Fibroblast of skin of right biceps (primary cell): ENCODE measurements around the gene SP140L.
A peak's percentile ranks its signal among the peaks of the same experiment; 100 is the strongest.
"Not testable (repeated sequence)": the region's sequence is repeated elsewhere in the genome, so short reads cannot be mapped to it uniquely, and the experiment has no call there.

Experiments used
- DNase-seq: peaks from one replicate; pipeline ENCODE4 v3.0.0-alpha.2; 2013

SP140L gene

DNA sequence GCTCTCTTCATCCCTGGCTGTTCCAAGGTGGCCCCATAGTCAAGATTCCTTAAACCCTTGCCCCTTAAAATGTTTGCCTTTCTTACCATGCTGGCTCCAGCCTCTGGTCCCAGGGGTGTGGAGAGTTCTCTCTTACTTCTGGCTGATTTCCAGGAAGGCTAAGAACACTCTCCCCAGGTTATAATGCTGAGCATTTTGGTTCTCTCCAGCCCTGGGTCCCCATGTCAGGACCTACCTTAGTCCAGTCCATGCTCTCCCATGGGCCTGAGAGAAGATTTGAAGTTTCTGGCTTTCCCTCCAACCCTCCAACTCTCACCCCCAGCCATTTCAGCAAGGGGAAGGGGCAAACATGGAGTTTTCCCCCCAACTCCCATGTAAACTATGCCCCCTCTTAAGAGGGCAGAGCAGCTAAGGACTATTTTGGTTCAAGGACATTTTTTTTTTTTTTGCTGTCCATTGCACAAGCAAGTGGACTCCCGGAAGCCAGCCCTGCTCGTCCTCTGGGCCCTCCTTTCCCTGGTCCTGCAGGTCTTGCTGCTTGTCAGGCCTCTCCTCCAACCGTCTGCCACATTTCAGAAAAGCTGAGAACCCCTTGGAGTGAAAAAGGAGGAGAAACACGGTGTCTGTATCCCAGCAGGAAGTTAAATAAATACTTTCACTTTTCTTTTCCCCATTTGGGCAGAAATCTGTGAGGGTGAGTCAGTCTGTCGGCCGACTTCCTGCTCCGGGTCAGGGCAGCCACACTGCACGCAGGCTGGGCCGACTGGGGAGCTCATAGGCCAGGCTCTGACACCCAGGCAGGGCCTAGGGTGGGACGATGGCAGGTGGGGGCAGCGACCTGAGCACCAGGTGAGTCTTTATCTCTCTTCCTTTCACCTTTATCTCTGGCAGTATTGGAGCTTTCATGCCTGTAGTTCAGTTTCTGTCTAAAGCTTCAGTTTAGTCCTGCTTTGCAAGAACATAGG lies at the start of gene SP140L:
TSS of gene SP140L (plus strand) at position 741 of the 965 bp plus-strand sequence. CDS start at position 818, 77 bp downstream.
- peak; percentile 80 for DNase-seq

DNA sequence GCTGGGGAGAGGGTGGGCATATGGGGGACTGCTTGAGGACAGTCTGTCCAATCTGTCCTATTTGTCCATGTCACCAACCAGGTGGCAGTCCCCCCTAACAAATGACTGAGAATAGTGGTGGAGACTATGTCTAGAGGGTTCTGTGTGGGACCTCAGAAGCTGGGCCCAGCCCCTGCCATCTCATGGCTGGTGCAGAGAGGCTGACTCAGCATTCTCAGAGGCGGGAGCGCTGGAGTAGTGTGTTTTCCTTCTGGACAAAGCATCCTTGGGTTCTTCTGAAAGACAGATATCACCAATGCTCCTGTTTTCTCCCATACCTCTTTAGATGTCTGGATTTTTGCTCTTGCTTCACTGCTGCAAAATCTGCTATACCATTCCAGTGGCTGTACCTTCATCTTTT lies 44.1 kb upstream of the SP140L start:
- DNase-seq = no peak

DNA sequence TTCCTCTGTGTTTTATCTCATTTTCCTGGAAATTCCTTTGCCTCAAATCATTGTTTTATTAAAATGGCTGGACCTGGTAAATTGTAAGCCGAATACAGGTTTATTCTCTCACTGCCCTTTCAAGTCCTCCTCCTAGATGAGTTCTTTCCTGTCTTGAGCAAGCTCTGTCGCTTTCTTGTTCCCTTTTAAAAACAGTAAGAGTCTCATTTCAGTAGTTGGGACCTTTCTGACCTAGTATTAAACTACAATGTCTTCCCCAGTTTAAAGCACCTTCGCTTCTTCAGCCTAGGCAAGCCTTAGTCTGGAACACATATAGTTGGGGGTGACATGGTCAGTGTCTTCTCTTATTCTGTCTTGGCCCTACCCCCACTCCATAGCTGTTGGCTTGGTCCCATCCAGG lies 40.9 kb upstream of the SP140L start:
- DNase-seq = no peak

DNA sequence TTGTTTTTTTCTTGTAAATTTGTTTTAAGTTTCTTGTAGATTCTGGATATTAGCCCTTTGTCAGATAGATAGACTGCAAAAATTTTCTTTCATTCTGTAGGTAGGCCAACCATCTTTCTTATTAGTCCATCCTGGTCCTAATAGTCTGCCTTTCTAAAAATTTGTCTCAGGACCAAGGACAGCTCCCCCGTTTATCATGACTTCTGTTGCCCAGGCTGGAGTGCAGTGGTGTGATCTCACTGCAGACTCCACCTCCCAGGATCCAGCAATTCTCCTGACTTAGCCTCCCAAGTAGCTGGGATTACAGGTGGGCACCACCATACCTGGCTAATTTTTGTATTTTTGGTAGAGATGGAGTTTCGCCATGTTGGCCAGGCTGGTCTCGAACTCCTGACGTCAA lies 37.7 kb upstream of the SP140L start:
- peak; percentile 18 for DNase-seq

DNA sequence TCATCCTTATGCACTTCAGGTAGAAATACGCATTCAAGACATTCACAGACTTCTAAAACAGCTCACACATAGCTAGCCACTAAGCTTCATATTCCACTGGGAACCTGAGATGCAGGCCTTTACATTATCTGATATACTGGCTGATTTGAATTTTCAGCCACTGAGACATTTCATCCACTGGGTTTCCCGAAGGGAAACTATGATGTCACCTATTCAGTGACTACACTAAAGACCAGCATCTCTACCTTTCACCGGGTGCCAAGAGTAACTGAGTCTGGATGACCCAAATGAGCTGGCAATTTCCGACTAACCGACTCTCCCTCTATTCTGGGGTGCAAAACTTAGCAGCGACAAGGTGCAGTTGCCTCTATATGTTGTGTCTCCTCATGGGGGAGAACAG lies 31.8 kb upstream of the SP140L start:
- DNase-seq = no peak

DNA sequence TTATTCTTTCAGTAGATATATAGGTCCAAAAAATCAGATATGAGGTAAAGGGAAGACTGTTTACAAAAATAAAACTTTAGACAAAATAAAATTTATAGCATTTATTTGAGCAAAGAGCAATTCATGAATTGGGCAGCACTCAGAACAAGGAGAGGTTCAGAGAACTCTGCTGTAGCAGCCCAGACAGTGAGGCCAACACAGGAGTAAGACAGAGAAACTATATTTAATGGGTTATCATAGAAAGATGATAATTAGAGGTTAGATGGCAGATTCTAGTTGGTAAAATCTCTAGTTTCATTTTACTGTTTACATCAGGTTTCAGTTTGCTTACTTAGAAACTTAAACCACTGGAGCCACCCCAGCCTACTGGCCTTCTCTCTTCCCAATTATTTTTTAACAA lies 30.1 kb upstream of the SP140L start:
- no peak for DNase-seq

DNA sequence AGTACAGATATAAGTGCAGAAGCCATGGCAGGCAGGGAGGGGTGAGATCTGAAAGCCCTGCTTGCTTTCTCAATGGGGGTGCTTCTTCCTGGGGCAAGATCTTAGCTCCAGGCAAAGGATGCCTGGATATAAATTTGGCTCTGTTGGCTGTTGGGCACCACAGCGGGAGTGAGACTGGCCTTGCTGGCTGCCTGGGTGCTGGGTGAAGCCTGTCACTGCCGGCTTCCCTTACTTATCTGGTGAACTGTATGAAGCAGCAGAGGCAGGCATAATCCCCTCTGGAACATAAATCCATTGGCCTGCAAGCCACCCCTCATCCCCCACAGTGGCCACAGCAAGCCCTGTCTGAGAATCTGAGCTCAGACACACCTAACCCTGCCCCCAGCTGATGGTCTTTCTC lies 27.4 kb upstream of the SP140L start:
- no peak for DNase-seq

DNA sequence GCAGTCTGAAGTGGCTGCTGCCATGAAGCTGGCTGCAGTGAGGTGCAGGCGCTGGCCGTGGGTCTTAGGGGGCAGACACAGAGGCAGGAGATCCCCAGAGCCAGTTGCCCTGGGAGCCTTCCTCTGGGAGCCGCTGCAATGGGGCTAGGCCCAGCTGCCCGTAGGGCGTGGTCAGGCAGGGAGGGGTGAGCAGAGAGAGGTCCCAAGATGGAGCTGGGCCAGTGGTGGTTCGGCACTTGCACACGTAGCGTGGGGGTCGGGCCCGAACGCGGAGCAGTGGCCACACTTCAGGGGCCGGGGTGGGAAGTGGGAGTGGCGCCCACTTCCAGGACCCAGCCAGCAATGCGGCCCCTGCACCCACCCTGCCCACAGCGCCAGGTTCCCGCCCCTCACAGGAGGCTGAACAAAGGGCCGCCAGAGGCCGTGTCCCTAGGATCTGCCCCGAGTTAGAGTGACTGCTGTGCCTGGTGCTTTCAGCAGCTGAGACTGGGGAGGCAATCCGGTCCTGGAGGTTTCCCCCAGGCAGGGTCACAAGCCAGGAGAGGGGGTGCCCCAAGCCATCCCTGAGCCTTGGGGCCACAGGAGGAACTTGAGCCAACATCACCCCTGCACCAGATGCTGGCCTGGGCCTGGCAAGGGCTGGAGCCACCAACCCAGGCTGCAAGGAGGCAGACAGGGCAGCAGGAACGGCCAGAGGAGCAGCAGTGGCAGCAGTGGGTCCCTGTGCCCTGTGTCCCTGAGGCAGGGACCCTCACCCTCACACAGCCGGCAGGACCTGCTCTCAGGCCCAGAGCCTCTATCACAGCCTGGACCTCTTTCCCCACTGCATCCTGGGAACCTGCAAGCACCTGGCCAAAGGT lies 21.3 kb upstream of the SP140L start:
- no peak for DNase-seq

DNA sequence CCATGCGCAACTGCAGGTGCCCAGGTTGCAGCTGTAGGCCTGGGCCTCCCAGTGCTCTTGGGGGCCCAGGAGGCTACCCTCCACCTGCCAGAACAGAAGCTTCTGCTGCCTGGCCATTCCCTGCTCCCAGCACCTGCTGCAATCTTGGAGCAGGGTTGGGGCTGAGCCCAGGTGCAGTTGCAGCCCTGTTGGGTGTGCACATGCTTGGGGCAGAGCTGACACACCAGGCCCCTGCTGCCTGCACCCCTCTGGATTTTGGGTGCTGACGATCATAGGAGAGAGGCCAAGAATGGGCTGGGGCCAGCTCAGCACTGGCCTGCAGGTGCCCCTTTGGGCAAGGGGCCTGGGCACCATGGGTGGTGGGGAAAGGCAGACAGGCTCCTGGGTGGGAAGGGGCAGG lies 20.5 kb upstream of the SP140L start:
- DNase-seq = no peak

DNA sequence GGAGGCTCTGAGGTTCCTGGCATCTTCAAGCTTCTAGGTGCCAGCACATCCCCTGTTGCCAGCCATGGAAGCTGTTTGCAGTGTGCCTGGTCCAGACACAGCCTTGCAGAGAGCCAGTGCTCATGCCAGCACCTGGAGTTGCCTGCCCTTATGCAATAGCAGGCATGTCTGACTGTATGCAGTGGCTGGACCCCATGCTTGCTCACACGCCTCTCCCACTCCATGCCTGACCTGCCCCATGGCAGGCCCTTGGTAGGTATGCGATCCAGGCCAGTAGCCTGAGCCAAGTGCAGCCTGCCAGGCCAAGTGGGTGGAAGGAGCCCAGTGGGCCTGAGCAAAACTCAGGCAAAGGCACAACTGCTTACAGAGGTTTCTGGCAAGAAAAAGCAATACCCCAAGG lies 19.5 kb upstream of the SP140L start:
- DNase-seq = no peak

DNA sequence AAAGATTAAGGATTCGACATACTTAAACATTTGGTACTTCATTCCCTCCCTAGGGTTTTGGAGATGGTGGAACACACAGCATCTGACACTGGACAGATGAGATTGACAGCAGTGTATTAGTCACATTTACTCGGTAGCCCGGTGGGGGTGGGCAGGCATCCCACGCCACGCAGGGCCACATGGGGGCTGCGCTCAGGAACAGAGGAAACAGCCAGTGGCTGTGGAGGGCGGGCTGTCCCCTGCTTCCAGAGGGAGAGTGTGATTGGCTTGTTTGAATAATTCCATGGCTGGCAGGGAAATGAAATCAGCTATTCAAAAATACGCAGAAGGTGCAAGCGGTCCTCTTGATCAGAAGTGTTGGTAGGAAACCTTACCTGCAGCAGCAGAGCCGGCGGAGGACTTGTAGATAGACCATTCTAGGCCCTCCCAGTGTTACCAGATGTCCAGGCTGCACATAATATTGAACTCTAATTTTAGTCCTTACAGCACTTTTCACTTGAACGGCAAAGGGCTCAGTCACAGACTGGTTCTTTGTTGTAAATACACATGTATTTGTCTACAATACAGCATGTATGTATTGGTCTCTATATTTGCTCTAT lies 18.5 kb upstream of the SP140L start:
- no peak for DNase-seq

DNA sequence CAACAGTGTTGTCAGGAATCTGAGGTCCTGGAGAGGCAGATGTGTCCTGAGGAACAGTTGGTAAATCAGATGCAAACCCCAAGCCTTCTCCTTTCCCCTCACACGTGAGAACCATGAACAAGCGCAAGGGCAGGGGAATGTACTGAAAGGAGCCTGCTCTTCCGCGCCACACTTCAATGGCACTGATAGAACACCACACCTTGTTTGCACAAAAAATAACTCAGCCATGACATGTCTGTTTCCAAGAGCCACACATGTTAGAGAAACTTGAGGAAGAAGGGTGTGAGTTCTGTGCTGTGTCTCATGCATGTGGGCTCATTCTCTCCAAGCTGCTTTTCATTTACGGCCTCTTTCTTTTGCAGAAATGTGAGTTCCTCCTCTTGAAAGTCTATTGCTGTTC lies 16.2 kb upstream of the SP140L start:
- not testable (repeated sequence) for DNase-seq

DNA sequence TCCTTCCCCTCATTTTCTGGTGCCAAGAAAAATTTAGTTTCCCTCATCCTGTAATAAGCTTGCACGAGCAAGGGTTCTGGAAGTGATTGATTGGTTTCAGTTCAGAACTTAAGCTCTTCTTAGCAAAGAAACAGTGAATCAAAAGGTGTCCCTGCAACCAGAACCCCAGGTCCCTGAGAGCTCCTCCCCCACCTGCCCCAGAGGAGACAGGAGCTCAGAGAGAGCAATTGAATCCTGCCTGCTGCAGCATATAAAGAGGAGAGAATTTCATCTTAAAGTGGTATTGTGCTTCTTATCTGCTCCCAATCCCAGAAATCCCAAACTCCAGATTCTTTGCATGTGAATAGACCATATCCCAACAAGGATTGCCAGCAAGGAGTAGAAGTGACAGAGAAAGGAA lies 15.4 kb upstream of the SP140L start:
- not testable (repeated sequence) for DNase-seq

DNA sequence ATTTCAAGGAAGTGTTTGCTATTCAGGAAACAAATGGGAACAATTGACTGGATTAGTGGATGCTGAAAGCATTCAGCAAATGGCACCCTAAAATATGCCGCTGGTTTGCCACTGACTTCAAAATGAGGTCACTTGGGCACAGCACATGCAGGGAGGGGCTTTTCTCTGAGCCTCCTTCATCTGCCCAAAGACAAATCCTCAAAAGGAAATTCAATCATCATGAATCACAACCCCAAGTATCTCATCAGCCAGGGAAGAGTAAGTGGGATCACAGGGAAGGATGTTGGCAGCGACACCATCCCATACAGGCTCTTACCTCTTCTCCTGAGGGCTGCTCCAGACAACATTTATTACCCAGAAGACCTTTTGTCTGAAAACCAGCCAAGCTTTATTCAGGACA lies 14.4 kb upstream of the SP140L start:
- DNase-seq = peak; percentile 53

DNA sequence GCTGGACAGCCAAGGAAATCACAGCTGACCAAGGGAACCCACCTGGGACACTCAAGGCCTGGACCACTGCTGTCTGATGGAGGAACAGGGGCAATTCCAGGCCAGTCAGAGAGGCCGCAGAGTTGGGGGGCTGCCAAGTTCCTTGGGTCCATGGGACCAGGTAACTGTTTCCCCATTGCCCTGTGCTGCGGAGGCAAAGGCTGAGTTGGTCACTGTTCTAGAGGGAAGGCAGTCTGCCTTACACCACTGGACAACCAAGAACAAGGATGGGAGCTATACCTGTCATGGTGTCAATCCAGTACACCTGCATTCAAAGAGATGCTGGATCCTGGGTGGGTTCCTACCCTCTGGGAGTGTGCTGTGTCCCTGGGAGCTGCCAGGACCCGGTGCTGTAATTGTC lies 9.6 kb upstream of the SP140L start:
- no peak for DNase-seq

DNA sequence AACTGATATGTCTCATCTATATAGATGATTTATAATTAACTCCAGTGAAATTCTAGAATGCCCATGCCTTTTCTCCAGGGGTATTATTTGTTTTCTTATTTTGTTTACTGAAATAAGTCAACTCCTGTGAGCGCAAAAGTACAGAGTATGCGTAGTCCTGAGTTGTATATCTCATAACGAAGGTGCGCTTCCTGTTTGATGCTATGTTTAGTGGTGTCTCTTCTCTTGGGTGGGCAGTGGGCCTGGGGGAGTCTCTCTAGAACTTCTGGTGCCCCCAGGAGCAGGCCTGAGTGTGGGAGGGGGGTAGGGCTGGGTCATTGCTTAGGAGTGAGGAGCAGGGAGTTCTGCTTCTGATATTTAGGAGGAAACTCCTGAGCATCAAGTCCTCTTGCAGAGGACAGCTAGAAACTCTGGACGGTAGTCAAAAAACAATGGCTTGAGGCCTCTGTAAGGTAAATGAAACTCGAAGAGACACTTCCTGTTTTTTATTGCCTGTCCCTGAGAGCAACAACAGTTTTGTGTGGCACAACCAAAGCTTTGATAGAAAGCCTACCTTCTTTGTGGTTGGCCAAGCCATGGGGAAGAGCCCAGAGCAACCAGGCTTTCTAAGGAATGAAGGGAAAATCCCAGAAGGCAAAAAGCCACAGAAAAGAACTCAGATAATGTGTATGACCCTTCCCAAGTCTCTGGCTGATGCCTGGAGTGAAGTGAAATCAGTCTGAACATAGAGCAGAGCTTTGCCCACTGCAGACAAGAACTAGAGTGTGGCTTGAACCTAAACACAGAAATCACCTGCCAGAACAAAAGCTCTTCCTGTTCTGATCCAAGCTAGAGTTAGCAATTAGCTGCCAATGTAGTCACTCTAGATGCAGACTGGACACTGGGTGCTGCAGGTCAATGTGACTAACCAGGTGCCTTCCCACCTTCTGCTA lies 8.5 kb upstream of the SP140L start:
- DNase-seq = no peak

DNA sequence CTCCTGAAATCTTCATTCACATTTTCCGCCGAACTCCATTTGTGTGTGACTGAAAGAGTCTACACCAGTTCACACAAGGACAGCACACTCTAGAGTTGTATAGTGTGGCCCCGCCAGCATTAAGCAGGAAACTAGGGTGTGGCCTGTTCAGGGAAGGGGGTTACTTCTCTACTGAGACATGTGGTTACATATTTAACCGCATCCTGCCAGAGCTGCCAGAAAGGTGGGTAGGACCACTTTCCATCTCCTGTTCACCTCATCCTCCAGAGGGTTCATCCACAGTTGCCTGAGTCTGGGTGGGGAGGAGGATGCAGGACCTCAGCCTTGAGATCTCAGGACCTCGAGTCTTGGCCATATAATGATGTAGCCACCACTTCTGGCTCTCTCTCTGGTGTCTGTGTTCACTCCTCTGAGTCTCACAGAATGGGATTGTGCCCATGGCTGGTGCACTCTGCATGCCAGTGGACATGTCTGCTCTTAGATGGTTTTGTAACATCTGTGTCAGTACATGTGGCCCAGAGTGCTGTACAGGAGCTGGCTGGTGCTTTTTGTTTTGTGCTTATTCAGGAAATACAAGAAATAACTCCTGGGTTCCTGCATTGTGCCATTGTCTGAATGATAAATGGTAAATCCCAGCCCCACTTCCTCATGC lies 7.7 kb upstream of the SP140L start:
- DNase-seq = no peak

DNA sequence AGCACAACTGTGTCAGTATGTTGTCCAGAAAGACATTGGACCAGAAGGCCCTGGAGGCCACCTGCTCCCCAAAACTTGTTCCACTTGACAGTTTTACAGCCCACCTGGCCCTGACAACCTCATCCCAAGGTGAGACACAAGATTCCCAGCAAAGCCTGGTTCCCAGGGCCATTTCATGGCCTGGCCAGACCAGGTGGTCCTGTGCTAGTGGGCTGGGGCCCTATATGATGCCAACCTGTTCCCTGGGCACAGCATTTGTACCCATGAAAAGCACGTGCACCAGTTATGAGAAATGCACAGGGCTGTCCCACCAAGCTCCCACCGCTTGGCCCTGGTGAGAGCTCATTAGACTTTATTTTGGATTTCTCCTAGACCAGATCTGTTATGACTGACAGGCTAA lies 6.0 kb upstream of the SP140L start:
- no peak for DNase-seq

DNA sequence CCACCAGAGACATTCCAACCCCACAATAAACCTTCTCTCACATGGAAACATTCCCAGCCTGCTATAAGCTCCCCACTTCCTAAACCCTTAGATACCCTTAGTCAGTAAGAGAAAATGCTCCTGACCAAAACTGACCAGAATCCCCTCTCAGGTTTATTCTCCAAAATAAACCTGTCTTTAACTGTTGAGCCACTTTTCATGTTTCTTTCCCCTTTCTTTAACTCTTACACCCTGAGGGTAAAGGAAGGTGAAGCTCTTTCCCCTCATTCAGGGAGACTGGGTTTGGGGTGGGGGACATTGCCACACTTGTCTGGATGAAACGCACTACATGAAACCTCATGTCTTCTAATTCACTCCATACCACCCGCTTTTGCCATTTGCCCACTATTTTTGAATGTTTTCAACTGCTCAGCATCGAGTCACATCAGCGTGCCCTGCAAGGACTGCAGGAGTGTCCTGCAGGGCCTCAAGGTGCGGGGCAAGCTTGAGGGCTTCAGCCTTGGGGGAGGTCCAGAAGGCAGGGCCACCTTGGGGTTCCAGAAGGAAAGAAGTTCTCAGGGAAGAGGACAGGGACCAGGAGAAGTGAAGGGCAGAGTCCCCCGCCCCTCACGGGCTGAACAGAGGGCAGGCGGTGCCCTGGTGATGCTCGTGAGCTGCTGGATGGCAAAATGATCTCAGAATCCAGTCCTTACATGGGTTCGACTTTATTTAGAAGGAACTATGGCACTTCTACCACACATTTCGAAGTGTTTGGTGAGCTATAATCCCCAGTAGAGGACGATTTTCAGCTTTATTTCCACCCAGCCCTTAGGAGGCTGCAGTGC lies 4.2 kb upstream of the SP140L start:
- no peak for DNase-seq

DNA sequence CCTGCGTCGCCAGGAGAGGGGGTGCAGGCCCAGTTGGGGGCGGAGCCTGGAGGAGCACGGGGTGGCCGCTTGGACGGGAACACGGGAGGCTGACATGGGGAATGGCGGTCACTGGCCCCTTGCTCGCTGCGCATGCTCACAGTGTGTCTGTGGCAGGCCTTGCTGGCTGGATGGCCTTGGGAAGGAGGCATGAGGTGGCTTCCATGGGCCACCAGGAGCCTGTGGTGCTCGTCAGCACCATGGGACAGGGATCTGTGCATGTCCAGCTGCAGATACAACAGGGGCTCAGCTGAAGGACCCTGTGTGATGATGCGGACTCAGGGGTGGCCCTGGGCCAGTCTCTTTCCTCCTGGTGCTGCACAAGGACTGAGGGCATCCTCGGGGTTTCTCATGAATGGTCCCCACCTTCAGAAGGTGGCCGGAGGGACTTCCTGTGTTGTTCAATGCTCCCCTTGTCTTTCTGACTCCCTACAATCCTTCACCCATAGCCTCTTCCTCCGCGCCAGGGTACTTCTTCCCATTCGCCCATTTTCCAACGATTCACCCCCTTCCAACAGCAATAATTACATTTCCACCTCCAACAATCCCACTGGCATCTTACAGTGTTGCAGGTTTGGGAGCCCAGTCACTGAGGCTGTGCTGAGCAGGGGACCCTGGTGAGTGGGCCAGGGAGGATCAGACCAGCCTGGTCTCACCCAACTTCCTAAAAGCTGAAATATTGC lies 3.4 kb upstream of the SP140L start:
- no peak for DNase-seq
